Medulla oblongata (tissue), 1 donor: Measurements from ENCODE around the gene IFI44L.

Experiments
- DNase-seq: peaks from one replicate; pipeline ENCODE4 v3.0.0-alpha.2; 2015; ENCODE audit errors: extremely low spot score

The IFI44L gene

GRCh38 chr1:78687914-78688313, 67.7 kb downstream of the IFI44L start:
- DNase-seq = no peak

GRCh38 chr1:78688697-78689096, 68.4 kb downstream of the IFI44L start:
- DNase-seq = peak; percentile 20

GRCh38 chr1:78690516-78690915, 70.3 kb downstream of the IFI44L start:
- DNase-seq = no peak

GRCh38 chr1:78691995-78692747, 71.9 kb downstream of the IFI44L start:
- no peak for DNase-seq
